ENCODE results near the gene PCGF1.
A peak's percentile ranks its signal among the peaks of the same experiment; 100 is the strongest.

The PCGF1 gene

DNA sequence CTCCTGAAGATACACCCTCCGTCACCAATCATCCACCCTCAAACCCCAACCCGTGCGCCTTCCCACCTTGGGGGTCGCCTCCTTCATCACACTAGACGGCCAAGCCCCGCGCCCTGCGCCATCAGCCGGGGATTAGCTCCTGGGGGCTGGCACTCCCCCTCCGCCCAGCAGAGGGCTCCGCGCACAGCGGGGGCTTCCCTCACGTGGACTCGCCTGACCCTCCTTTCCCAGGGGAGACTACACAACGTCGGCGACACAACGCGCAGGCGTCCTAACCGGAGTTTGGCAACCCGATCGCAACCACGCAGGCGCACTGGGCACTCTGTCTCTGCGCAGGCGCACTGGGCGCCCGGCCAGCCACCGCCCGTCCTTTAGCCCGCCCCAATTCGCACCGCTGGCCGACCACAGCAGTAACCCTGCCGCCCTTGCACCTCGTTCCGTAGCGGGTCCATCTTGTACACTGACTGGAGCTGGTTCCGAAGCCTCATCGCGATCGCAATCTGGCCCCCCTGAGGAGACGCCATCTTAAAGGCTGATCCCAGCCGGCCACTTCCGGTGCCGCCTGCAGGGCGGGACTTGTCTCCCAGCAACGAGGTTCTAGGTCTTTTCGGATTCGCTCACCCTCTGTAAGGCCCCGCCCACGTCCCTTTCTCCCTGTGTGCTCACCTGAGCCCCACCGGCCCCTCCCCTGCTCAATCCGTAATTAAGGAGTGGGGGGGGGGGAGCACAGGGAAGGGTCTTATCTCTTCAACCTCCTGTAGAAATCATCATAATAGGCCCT is at the start of gene PCGF1:
TSS of gene PCGF1 (minus strand) at position 551 of the 781 bp plus-strand sequence. CDS start at position 524, 27 bp downstream.
- peaks cover 10% of the 10 kb centered on the region for H3K27me3 ChIP-seq (ENCODE audit: insufficient read depth, poor library complexity, severe bottlenecking)
- TF ChIP-seq, protein P1, sequence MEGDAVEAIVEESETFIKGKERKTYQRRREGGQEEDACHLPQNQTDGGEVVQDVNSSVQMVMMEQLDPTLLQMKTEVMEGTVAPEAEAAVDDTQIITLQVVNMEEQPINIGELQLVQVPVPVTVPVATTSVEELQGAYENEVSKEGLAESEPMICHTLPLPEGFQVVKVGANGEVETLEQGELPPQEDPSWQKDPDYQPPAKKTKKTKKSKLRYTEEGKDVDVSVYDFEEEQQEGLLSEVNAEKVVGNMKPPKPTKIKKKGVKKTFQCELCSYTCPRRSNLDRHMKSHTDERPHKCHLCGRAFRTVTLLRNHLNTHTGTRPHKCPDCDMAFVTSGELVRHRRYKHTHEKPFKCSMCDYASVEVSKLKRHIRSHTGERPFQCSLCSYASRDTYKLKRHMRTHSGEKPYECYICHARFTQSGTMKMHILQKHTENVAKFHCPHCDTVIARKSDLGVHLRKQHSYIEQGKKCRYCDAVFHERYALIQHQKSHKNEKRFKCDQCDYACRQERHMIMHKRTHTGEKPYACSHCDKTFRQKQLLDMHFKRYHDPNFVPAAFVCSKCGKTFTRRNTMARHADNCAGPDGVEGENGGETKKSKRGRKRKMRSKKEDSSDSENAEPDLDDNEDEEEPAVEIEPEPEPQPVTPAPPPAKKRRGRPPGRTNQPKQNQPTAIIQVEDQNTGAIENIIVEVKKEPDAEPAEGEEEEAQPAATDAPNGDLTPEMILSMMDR (IDR thresholded peaks at IDR 0.05; ENCODE audit: poor library complexity, severe bottlenecking), result peak; percentile 79

DNA sequence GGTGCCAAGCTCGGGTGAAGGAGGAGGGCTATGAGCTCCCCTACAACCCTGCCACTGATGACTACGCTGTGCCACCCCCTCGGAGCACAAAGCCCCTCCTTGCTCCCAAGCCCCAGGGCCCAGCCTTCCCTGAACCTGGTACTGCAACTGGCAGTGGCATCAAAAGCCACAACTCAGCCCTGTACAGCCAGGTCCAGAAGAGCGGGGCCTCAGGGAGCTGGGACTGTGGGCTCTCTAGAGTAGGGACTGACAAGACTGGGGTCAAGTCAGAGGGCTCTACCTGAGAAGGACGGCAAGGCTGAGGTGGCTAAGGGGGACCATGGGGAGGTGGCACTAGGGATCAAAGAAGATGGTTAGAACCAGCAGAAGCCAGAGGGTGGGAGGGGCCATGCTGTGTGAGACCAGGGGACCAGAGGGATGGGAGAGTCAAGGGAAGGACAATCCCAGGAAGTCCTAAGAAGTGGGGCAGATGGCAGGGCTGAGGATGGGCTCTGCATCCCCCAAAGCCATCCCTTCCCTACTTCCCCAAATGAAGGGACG is 49.4 kb upstream of the PCGF1 start:
- no peaks in the 10 kb centered on the region for H3K36me3 ChIP-seq (ENCODE audit: low read depth)
- H3K4me1 ChIP-seq (ENCODE audit: insufficient read depth, poor library complexity, severe bottlenecking), result peaks cover 11% of the 10 kb centered on the region
- no peak overlapping the region for H3K27ac ChIP-seq (ENCODE audit: poor library complexity, severe bottlenecking)
- ATAC-seq (ENCODE audit: low read depth) (no peak), DNase-seq (ENCODE audit: low spot score) (no peak)
- H3K27me3 ChIP-seq (ENCODE audit: insufficient read depth, poor library complexity, severe bottlenecking), result no peaks in the 10 kb centered on the region
- TF ChIP-seq, protein P1 (IDR thresholded peaks at IDR 0.05; ENCODE audit: poor library complexity, severe bottlenecking), result no peak
- no peak overlapping the region for H3K4me3 ChIP-seq (ENCODE audit: severe bottlenecking)
- H3K9me3 ChIP-seq (ENCODE audit: severe bottlenecking), result no peaks in the 10 kb centered on the region

More for the DNA sequence above, at the start of gene PCGF1:
- DNase-seq (ENCODE audit: low spot score), result peak; percentile 97
- Histone ChIP-seq H3K27ac (ENCODE audit: poor library complexity, severe bottlenecking) (peak within 1 kb of the TSS; percentile 83), H3K4me3 (ENCODE audit: severe bottlenecking) (peak within 1 kb of the TSS; percentile 93), H3K36me3 (ENCODE audit: low read depth) (peaks cover 19% of the 10 kb centered on the region), H3K4me1 (ENCODE audit: insufficient read depth, poor library complexity, severe bottlenecking) (peaks cover 5% of the 10 kb centered on the region), H3K9me3 (ENCODE audit: severe bottlenecking) (no peaks in the 10 kb centered on the region)
- peak; percentile 88 for ATAC-seq (ENCODE audit: low read depth)

- H3K9me3 ChIP-seq (ENCODE audit: severe bottlenecking), result no peaks in the 10 kb centered on the region
- no peak for ATAC-seq (ENCODE audit: low read depth)
- TF ChIP-seq, protein P1 (IDR thresholded peaks at IDR 0.05; ENCODE audit: poor library complexity, severe bottlenecking), result no peak
- H3K36me3 ChIP-seq (ENCODE audit: low read depth), result no peaks in the 10 kb centered on the region
- H3K4me1 ChIP-seq (ENCODE audit: insufficient read depth, poor library complexity, severe bottlenecking), result peaks cover 11% of the 10 kb centered on the region
- DNase-seq (ENCODE audit: low spot score), result no peak
- H3K4me3 ChIP-seq (ENCODE audit: severe bottlenecking), result no peak overlapping the region
- H3K27ac ChIP-seq (ENCODE audit: poor library complexity, severe bottlenecking), result no peak overlapping the region
- no peaks in the 10 kb centered on the region for H3K27me3 ChIP-seq (ENCODE audit: insufficient read depth, poor library complexity, severe bottlenecking)
Observed at GRCh38 chr2:74556159-74556558, 48.7 kb upstream of the PCGF1 start.

GRCh38 chr2:74555610-74556103 is 48.2 kb upstream of the PCGF1 start:
- Histone ChIP-seq H3K9me3 (ENCODE audit: severe bottlenecking) (no peaks in the 10 kb centered on the region), H3K27ac (ENCODE audit: poor library complexity, severe bottlenecking) (no peak overlapping the region), H3K36me3 (ENCODE audit: low read depth) (no peaks in the 10 kb centered on the region), H3K4me1 (ENCODE audit: insufficient read depth, poor library complexity, severe bottlenecking) (peaks cover 9% of the 10 kb centered on the region), H3K27me3 (ENCODE audit: insufficient read depth, poor library complexity, severe bottlenecking) (no peaks in the 10 kb centered on the region), H3K4me3 (ENCODE audit: severe bottlenecking) (no peak overlapping the region)
- DNase-seq (ENCODE audit: low spot score) (no peak), ATAC-seq (ENCODE audit: low read depth) (no peak)
- TF ChIP-seq, protein P1 (IDR thresholded peaks at IDR 0.05; ENCODE audit: poor library complexity, severe bottlenecking), result no peak

All from RWPE2 (cell line).